Measurements from ENCODE around the gene PARP14.

Gene PARP14

DNA sequence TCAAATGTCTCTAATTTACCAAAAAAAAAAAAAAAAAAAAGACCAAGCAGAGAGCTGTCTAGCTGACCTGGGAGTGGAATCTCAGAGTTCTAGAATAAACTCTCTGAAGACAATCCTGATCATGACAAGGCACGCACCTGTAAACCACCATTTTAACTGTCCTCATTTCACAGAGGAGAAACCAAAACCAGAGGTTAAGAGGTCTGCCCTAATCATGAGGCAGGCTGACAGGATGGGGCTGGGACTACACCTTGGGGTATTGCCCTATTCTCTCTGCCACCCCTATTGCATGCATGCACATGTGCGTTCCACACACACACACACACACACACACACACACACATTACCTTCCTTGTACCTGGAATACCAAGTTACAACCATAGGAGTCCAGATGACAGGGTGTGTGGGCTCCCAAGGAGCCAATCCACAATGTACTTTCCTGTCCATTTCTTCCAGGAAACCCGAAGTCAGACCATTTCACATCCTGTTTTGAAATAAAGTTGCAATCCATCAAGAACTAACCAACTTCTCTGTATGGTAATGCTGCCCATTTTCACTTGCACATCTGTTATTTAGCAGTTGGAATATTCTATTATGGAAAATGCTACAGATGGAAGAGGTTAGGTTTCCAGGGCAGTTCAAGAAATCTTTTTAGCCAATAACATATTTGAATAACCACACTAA lies 78.4 kb downstream of the PARP14 start:
- H3K14ac ChIP-seq (ENCODE audit: low read length): no peak overlapping the region
- no peaks in the 10 kb centered on the region for H3K79me2 ChIP-seq (ENCODE audit: control insufficient read depth, insufficient read depth, low read length, poor library complexity)
- H3K9ac ChIP-seq (ENCODE audit: low read length): no peak overlapping the region
- no peak overlapping the region for H2BK120ac ChIP-seq (ENCODE audit: insufficient read depth, low read length, poor library complexity)
- no peak overlapping the region for H4K12ac ChIP-seq (ENCODE audit: low read depth, low read length)
- H3K23ac ChIP-seq (ENCODE audit: low read length): no peak overlapping the region
- H3K18ac ChIP-seq (ENCODE audit: low read length): no peak overlapping the region
- H3K4me2 ChIP-seq (ENCODE audit: low read length): no peak overlapping the region
- no peak overlapping the region for H2BK5ac ChIP-seq (ENCODE audit: low read depth, low read length, poor library complexity)
- no peak overlapping the region for H2AFZ ChIP-seq (ENCODE audit: insufficient read depth, low read length, poor library complexity)
- peaks cover 3 to 4% of the 10 kb centered on the region in 2 experiments for H3K4me1 ChIP-seq (ENCODE audit: control insufficient read depth in 1 of 2, insufficient read depth in 2 of 2, low read length in 2 of 2)
- no peaks in the 10 kb centered on the region for H3K27me3 ChIP-seq (ENCODE audit: insufficient read depth, low read length)
- no CpG with 5 or more reads among the region's 3 CpGs for WGBS (ENCODE audit: extremely low coverage, insufficient coverage, insufficient read length)
- H3K4ac ChIP-seq (ENCODE audit: low read depth, low read length): no peak overlapping the region
- H3K27ac ChIP-seq (ENCODE audit: low read depth, low read length): no peak overlapping the region
- DNase-seq: no peak
- no peak overlapping the region for H4K8ac ChIP-seq (ENCODE audit: low read depth, low read length)
- no peak overlapping the region for H4K91ac ChIP-seq (ENCODE audit: low read depth, low read length)
- no peaks in the 10 kb centered on the region for H3K9me3 ChIP-seq (ENCODE audit: insufficient read depth, low read depth, low read length)
- peaks cover 0 to 3% of the 10 kb centered on the region in 2 experiments for H3K36me3 ChIP-seq (ENCODE audit: control insufficient read depth in 1 of 2, insufficient read depth in 2 of 2, low read length in 2 of 2)
- no peak overlapping the region for H3K4me3 ChIP-seq (ENCODE audit: low read depth, low read length)
- peaks cover 2% of the 10 kb centered on the region for H3K79me1 ChIP-seq (ENCODE audit: low read length)
- H2AK5ac ChIP-seq (ENCODE audit: low read length): no peak overlapping the region
- no peak overlapping the region for H2BK12ac ChIP-seq (ENCODE audit: low read length)

DNA sequence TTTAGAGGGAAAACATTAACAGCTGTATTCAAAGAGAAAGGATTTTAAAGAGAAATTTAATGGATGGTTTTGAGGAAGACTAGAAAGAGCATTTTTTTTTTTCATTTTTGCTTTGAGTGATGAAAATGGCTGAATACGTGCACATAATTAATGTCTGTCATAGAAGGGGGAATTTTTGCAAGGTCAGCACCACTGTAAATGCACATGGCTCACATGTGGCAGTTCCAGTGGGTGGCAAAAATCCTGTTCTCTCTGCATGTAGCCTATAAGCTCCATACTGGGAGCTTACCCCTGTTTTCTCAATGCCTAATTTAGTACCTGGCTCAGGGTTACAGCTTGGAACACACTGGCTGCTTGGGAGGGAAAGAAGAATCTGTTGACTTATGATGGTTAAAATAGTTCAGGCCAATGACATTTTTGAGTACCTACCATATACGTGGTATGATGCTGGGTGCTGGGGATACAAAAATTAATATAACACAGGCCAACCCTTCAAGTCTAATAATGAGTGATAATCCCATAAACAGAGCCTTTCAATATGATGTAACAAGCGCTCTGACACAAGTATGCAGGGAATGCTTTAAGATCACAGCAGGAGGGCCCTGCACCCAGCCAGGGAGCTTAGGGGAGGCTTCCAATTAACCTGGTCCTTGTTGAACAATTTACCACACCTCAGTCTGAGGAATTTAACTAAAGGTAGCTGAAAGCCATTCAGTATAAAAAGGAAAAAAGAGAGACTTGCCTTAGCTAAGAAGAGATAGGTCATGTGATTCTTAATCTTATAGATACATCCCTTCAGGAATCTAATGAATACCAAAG lies 80.0 kb downstream of the PARP14 start:
- Histone ChIP-seq H4K91ac (ENCODE audit: low read depth, low read length) (no peak overlapping the region), H3K9ac (ENCODE audit: low read length) (no peak overlapping the region), H3K18ac (ENCODE audit: low read length) (no peak overlapping the region), H2BK12ac (ENCODE audit: low read length) (no peak overlapping the region), H2BK120ac (ENCODE audit: insufficient read depth, low read length, poor library complexity) (no peak overlapping the region), H3K4ac (ENCODE audit: low read depth, low read length) (no peak overlapping the region), H2AK5ac (ENCODE audit: low read length) (no peak overlapping the region), H3K27me3 (ENCODE audit: insufficient read depth, low read length) (no peaks in the 10 kb centered on the region), H4K8ac (ENCODE audit: low read depth, low read length) (no peak overlapping the region), H3K9me3 (ENCODE audit: insufficient read depth, low read depth, low read length) (no peaks in the 10 kb centered on the region), H3K79me2 (ENCODE audit: control insufficient read depth, insufficient read depth, low read length, poor library complexity) (no peaks in the 10 kb centered on the region), H3K4me1 (ENCODE audit: control insufficient read depth in 1 of 2, insufficient read depth in 2 of 2, low read length in 2 of 2) (peaks cover 3 to 4% of the 10 kb centered on the region in 2 experiments), H3K36me3 (ENCODE audit: control insufficient read depth in 1 of 2, insufficient read depth in 2 of 2, low read length in 2 of 2) (peaks cover 0 to 3% of the 10 kb centered on the region in 2 experiments), H3K4me2 (ENCODE audit: low read length) (no peak overlapping the region), H4K12ac (ENCODE audit: low read depth, low read length) (no peak overlapping the region), H3K4me3 (ENCODE audit: low read depth, low read length) (no peak overlapping the region), H3K27ac (ENCODE audit: low read depth, low read length) (no peak overlapping the region), H3K14ac (ENCODE audit: low read length) (no peak overlapping the region), H2AFZ (ENCODE audit: insufficient read depth, low read length, poor library complexity) (no peak overlapping the region), H3K79me1 (ENCODE audit: low read length) (peaks cover 2% of the 10 kb centered on the region), H2BK5ac (ENCODE audit: low read depth, low read length, poor library complexity) (no peak overlapping the region), H3K23ac (ENCODE audit: low read length) (no peak overlapping the region)
- WGBS (ENCODE audit: extremely low coverage, insufficient coverage, insufficient read length): no CpG with 5 or more reads among the region's 3 CpGs
- DNase-seq: peak; percentile 42 to 74

DNA sequence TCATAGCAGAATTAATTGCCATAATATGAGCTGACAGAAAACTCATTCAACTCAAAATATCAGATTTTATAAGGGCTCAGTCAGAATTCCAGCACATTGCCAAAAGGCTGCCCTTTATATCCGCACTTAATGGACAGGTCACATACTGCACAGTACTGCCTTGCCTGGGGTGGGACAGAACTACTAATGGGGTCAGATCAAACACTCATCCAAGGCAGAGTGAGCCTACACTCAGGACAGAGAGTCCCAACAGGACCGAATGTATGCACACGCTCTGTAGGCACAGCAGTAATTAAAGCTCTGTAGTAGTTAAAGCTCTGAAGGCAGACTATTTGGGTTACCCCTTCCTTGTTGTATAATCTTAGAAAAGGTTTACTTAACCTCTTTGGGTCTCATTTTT lies 85.8 kb downstream of the PARP14 start:
- Histone ChIP-seq H4K12ac (ENCODE audit: low read depth, low read length) (no peak overlapping the region), H3K9ac (ENCODE audit: low read length) (no peak overlapping the region), H3K4me1 (ENCODE audit: control insufficient read depth in 1 of 2, insufficient read depth in 2 of 2, low read length in 2 of 2) (peaks cover 4 to 7% of the 10 kb centered on the region in 2 experiments), H3K18ac (ENCODE audit: low read length) (no peak overlapping the region), H3K79me1 (ENCODE audit: low read length) (peaks cover 3% of the 10 kb centered on the region), H2BK120ac (ENCODE audit: insufficient read depth, low read length, poor library complexity) (no peak overlapping the region), H3K4me2 (ENCODE audit: low read length) (no peak overlapping the region), H3K27ac (ENCODE audit: low read depth, low read length) (no peak overlapping the region), H2BK12ac (ENCODE audit: low read length) (no peak overlapping the region), H3K79me2 (ENCODE audit: control insufficient read depth, insufficient read depth, low read length, poor library complexity) (no peaks in the 10 kb centered on the region), H3K23ac (ENCODE audit: low read length) (no peak overlapping the region), H2AFZ (ENCODE audit: insufficient read depth, low read length, poor library complexity) (no peak overlapping the region), H3K14ac (ENCODE audit: low read length) (no peak overlapping the region), H2BK5ac (ENCODE audit: low read depth, low read length, poor library complexity) (no peak overlapping the region), H3K4me3 (ENCODE audit: low read depth, low read length) (no peak overlapping the region), H3K9me3 (ENCODE audit: insufficient read depth, low read depth, low read length) (no peaks in the 10 kb centered on the region), H3K36me3 (ENCODE audit: control insufficient read depth in 1 of 2, insufficient read depth in 2 of 2, low read length in 2 of 2) (no peaks in the 10 kb centered on the region), H4K8ac (ENCODE audit: low read depth, low read length) (no peak overlapping the region), H4K91ac (ENCODE audit: low read depth, low read length) (no peak overlapping the region), H3K4ac (ENCODE audit: low read depth, low read length) (no peak overlapping the region), H2AK5ac (ENCODE audit: low read length) (no peak overlapping the region), H3K27me3 (ENCODE audit: insufficient read depth, low read length) (no peaks in the 10 kb centered on the region)
- no CpG with 5 or more reads among the region's 3 CpGs for WGBS (ENCODE audit: extremely low coverage, insufficient coverage, insufficient read length)
- DNase-seq: no peak

DNA sequence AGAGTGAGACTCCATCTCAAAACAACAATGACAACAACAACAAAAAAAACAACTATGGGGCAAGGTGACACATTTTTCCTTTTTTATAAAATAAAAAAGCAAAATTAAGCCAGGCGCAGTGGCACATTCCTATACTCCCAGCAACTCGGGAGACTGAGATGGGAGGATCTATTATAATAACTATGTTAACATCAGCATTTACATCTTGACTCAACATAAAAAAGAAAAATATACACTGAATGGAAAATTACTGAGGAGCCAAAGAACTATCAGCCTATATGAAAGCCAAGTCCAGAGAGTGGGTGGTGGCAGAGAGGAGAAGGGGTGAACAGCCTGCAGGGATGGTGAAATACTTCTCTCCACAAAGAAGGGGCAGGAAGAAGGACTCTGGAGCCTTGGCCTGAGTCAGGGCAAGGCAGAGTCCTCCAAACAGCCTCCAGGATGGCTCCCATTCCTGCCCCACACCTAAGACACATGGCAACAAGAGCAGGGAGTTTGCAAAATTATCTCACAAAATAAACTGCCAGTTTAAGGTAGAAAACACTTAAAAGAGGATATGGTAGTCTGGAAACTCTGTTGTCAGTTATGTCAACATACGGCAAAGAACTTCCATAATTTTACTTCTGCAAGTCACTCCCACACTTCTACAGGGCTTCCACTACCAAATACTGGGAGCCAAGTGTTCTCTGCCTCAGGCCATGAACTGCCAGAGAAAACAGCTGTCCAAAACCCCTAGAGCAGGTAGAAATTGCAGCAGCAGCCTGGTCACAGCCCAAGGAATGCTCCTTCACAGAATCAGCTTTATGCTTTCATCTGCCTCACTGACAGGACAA lies 87.1 kb downstream of the PARP14 start:
- H4K91ac ChIP-seq (ENCODE audit: low read depth, low read length): no peak overlapping the region
- H3K79me2 ChIP-seq (ENCODE audit: control insufficient read depth, insufficient read depth, low read length, poor library complexity): no peaks in the 10 kb centered on the region
- no peak overlapping the region for H3K9ac ChIP-seq (ENCODE audit: low read length)
- no peaks in the 10 kb centered on the region for H3K9me3 ChIP-seq (ENCODE audit: insufficient read depth, low read depth, low read length)
- no peak overlapping the region for H3K4me3 ChIP-seq (ENCODE audit: low read depth, low read length)
- H4K8ac ChIP-seq (ENCODE audit: low read depth, low read length): peak overlapping the region; percentile 77
- no peaks in the 10 kb centered on the region for H3K27me3 ChIP-seq (ENCODE audit: insufficient read depth, low read length)
- peak overlapping the region; percentile 11 for H3K27ac ChIP-seq (ENCODE audit: low read depth, low read length)
- peak overlapping the region; percentile 93 for H2BK12ac ChIP-seq (ENCODE audit: low read length)
- H3K36me3 ChIP-seq (ENCODE audit: control insufficient read depth in 1 of 2, insufficient read depth in 2 of 2, low read length in 2 of 2): no peaks in the 10 kb centered on the region
- H2AK5ac ChIP-seq (ENCODE audit: low read length): peak overlapping the region; percentile 86
- no peak overlapping the region for H3K4me2 ChIP-seq (ENCODE audit: low read length)
- no peak overlapping the region for H3K4ac ChIP-seq (ENCODE audit: low read depth, low read length)
- H3K79me1 ChIP-seq (ENCODE audit: low read length): peaks cover 2% of the 10 kb centered on the region
- H4K12ac ChIP-seq (ENCODE audit: low read depth, low read length): peak overlapping the region; percentile 50
- peaks cover 4 to 7% of the 10 kb centered on the region in 2 experiments for H3K4me1 ChIP-seq (ENCODE audit: control insufficient read depth in 1 of 2, insufficient read depth in 2 of 2, low read length in 2 of 2)
- peak overlapping the region; percentile 53 for H2BK120ac ChIP-seq (ENCODE audit: insufficient read depth, low read length, poor library complexity)
- DNase-seq: peak; percentile 89 to 91
- no CpG with 5 or more reads among the region's 3 CpGs for WGBS (ENCODE audit: extremely low coverage, insufficient coverage, insufficient read length)
- no peak overlapping the region for H2AFZ ChIP-seq (ENCODE audit: insufficient read depth, low read length, poor library complexity)
- H2BK5ac ChIP-seq (ENCODE audit: low read depth, low read length, poor library complexity): peak overlapping the region; percentile 69
- H3K18ac ChIP-seq (ENCODE audit: low read length): peak overlapping the region; percentile 73
- peak overlapping the region; percentile 62 for H3K14ac ChIP-seq (ENCODE audit: low read length)
- H3K23ac ChIP-seq (ENCODE audit: low read length): no peak overlapping the region
